WTC11 (cell line): ENCODE measurements around the gene SNRPD2.

Experiments
- ATF1 ChIP-seq: sonication (generic); formaldehyde crosslinking; IDR thresholded peaks from 2 replicates; pipeline ENCODE4 v1.8.1; 2023; ENCODE audit warnings: mild to moderate bottlenecking, moderate library complexity, missing genetic modification reagents
- CREB1 ChIP-seq: sonication (generic); formaldehyde crosslinking; IDR thresholded peaks from 2 replicates; pipeline ENCODE4 v1.8.0; 2023; ENCODE audit warnings: mild to moderate bottlenecking, missing genetic modification reagents
- CREM ChIP-seq: sonication (generic); formaldehyde crosslinking; IDR thresholded peaks from 2 replicates; pipeline ENCODE4 v1.8.1; 2022; ENCODE audit warnings: mild to moderate bottlenecking, missing genetic modification reagents, moderate library complexity
- ELF4 ChIP-seq: sonication (generic); formaldehyde crosslinking; IDR thresholded peaks from 2 replicates; pipeline ENCODE4 v1.8.1; 2022; ENCODE audit warnings: low read depth, mild to moderate bottlenecking, moderate library complexity, missing genetic modification reagents
- FOXJ3 ChIP-seq: sonication (generic); formaldehyde crosslinking; IDR thresholded peaks from 2 replicates; pipeline ENCODE4 v1.9.0; 2021; ENCODE audit warnings: missing genetic modification reagents, mild to moderate bottlenecking, borderline replicate concordance
- NFYB ChIP-seq: sonication (generic); formaldehyde crosslinking; conservative IDR thresholded peaks from 2 replicates; pipeline ENCODE4 v1.8.0; 2022; ENCODE audit warnings: low read depth, missing genetic modification reagents
- SMAD3 ChIP-seq: sonication (generic); formaldehyde crosslinking; IDR thresholded peaks from 2 replicates; pipeline ENCODE4 v1.8.0; 2022; ENCODE audit warnings: missing genetic modification reagents, mild to moderate bottlenecking, borderline replicate concordance
- ZNF263 ChIP-seq: sonication (generic); formaldehyde crosslinking; IDR thresholded peaks from 2 replicates; pipeline ENCODE4 v1.8.1; 2022; ENCODE audit warnings: low read depth, mild to moderate bottlenecking, moderate library complexity, missing genetic modification reagents
- TF ChIP-seq, protein P1 (sequence below): sonication (generic); formaldehyde crosslinking; IDR thresholded peaks from 2 replicates; pipeline ENCODE4 v1.8.1; 2022; ENCODE audit warnings: mild to moderate bottlenecking, missing genetic modification reagents, moderate library complexity, borderline replicate concordance
- TF ChIP-seq, protein P2 (sequence below): fragments of 200-600 bp; IDR thresholded peaks from 2 replicates; pipeline ENCODE4 v1.8.0; 2022; ENCODE audit warnings: antibody characterized with exemption
- TF ChIP-seq, protein P3 (sequence below): fragments of 250-450 bp; sonication (Bioruptor Pico); IDR thresholded peaks from 2 replicates; pipeline ENCODE4 v1.9.0; 2021; ENCODE audit warnings: moderate library complexity, mild to moderate bottlenecking, inconsistent platforms, borderline replicate concordance
- TF ChIP-seq, protein P4 (sequence below): sonication (generic); formaldehyde crosslinking; IDR thresholded peaks from 2 replicates; pipeline ENCODE4 v1.8.0; 2022; ENCODE audit warnings: mild to moderate bottlenecking, missing genetic modification reagents

DNA sequence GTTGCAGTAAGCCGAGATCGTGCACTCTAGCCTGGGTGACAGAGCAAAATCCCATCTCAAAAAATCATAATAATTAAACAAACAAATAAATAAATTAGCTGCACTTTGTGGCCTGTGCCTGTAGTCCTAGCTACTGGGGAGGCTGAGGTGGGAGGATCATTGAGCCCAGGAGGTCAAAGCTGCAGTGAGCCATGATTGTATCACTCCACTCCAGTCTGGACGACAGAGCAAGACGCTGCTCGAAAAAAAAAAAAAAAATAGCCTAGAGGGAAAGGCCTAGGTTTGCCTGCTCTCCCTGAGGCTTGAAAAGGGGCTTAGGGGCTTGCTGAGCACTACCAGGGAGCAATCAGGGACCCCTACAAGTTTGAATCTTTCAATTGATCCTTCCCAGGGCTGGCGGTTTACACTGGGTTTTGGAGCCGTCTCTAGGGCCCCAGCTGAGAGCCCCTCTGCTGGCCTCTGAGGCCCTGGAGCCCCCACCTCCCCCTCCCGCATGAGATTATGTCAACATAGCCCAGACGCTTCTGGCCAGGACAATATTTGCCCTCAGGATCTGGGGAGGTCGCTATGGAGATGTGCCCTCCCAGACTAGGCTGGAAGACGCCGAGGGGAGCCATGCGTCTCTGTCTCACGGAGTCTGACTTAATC, 34.1 kb downstream of the SNRPD2 start:
- no peak for TF ChIP-seq CREM (CRISPR knock-in tag)
- TF ChIP-seq, protein P1, sequence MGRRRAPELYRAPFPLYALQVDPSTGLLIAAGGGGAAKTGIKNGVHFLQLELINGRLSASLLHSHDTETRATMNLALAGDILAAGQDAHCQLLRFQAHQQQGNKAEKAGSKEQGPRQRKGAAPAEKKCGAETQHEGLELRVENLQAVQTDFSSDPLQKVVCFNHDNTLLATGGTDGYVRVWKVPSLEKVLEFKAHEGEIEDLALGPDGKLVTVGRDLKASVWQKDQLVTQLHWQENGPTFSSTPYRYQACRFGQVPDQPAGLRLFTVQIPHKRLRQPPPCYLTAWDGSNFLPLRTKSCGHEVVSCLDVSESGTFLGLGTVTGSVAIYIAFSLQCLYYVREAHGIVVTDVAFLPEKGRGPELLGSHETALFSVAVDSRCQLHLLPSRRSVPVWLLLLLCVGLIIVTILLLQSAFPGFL (CRISPR knock-in tag) = no peak
- TF ChIP-seq, protein P2, sequence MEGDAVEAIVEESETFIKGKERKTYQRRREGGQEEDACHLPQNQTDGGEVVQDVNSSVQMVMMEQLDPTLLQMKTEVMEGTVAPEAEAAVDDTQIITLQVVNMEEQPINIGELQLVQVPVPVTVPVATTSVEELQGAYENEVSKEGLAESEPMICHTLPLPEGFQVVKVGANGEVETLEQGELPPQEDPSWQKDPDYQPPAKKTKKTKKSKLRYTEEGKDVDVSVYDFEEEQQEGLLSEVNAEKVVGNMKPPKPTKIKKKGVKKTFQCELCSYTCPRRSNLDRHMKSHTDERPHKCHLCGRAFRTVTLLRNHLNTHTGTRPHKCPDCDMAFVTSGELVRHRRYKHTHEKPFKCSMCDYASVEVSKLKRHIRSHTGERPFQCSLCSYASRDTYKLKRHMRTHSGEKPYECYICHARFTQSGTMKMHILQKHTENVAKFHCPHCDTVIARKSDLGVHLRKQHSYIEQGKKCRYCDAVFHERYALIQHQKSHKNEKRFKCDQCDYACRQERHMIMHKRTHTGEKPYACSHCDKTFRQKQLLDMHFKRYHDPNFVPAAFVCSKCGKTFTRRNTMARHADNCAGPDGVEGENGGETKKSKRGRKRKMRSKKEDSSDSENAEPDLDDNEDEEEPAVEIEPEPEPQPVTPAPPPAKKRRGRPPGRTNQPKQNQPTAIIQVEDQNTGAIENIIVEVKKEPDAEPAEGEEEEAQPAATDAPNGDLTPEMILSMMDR = no peak
- TF ChIP-seq, protein P3, sequence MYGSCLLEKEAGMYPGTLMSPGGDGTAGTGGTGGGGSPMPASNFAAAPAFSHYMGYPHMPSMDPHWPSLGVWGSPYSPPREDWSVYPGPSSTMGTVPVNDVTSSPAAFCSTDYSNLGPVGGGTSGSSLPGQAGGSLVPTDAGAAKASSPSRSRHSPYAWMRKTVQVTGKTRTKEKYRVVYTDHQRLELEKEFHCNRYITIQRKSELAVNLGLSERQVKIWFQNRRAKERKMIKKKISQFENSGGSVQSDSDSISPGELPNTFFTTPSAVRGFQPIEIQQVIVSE (CRISPR knock-in tag) = no peak
- TF ChIP-seq ZNF263 (CRISPR knock-in tag) = no peak
- no peak for TF ChIP-seq CREB1 (CRISPR knock-in tag)
- TF ChIP-seq FOXJ3 (CRISPR knock-in tag) = no peak
- TF ChIP-seq, protein P4, sequence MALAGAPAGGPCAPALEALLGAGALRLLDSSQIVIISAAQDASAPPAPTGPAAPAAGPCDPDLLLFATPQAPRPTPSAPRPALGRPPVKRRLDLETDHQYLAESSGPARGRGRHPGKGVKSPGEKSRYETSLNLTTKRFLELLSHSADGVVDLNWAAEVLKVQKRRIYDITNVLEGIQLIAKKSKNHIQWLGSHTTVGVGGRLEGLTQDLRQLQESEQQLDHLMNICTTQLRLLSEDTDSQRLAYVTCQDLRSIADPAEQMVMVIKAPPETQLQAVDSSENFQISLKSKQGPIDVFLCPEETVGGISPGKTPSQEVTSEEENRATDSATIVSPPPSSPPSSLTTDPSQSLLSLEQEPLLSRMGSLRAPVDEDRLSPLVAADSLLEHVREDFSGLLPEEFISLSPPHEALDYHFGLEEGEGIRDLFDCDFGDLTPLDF (CRISPR knock-in tag) = no peak
- no peak for TF ChIP-seq SMAD3 (CRISPR knock-in tag)
- TF ChIP-seq NFYB = no peak
- no peak for TF ChIP-seq ATF1 (CRISPR knock-in tag)
- TF ChIP-seq ELF4 (CRISPR knock-in tag) = no peak
